ENCODE results near the gene TRAPPC13. TPM values are rescaled to one million over a fixed set of nuclear protein-coding genes. Genes with fewer than 3 reads are reported as not detected.
"Not testable (repeated sequence)": the region's sequence is repeated elsewhere in the genome, so short reads cannot be mapped to it uniquely, and the experiment has no call there.

TRAPPC13 gene
- total RNA-seq, 1 donor from 2014 or later: 20.3 TPM

DNA sequence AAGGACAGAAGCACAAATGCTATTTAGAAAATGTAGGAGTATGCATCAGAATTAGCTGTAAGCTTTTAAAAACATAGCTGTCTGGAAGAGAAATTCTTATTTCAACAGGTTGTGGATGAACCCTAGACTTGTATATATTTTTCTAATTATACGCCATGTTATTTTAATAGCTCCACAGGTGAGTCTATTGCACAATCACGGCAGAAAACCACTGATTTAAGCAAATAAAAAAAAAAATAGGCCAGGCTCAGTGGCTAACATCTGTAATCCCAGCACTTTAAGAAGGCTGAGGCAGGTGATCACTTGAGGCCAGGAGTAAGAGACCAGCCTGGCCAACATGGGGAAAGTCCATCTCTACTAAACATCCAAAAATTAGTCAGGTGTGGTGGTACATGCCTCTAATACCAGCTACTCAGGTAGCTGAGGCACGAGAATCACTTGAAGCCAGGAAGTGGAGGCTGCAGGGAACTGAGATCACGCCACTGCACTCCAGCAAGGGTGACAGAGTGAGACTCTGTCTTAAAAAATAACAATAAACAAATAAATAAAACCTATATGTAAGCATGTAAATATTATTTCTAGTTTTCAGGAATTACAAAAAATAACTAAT, 12.4 kb upstream of the TRAPPC13 start:
- no peaks in the 10 kb centered on the region for H3K9me3 Mint-ChIP-seq (ENCODE audit: unreplicated experiment)
- H3K27ac Mint-ChIP-seq (ENCODE audit: unreplicated experiment): no peak overlapping the region
- H3K27me3 Mint-ChIP-seq (ENCODE audit: unreplicated experiment): no peaks in the 10 kb centered on the region
- H3K4me3 Mint-ChIP-seq (ENCODE audit: unreplicated experiment): no peak overlapping the region
- DNase-seq (ENCODE audit: low spot score): no peak
- no peaks in the 10 kb centered on the region for H3K4me1 Mint-ChIP-seq (ENCODE audit: unreplicated experiment)
- TF ChIP-seq, protein P1, sequence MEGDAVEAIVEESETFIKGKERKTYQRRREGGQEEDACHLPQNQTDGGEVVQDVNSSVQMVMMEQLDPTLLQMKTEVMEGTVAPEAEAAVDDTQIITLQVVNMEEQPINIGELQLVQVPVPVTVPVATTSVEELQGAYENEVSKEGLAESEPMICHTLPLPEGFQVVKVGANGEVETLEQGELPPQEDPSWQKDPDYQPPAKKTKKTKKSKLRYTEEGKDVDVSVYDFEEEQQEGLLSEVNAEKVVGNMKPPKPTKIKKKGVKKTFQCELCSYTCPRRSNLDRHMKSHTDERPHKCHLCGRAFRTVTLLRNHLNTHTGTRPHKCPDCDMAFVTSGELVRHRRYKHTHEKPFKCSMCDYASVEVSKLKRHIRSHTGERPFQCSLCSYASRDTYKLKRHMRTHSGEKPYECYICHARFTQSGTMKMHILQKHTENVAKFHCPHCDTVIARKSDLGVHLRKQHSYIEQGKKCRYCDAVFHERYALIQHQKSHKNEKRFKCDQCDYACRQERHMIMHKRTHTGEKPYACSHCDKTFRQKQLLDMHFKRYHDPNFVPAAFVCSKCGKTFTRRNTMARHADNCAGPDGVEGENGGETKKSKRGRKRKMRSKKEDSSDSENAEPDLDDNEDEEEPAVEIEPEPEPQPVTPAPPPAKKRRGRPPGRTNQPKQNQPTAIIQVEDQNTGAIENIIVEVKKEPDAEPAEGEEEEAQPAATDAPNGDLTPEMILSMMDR (IDR thresholded peaks at IDR 0.05; ENCODE audit: unreplicated experiment): no peak
- peaks cover 16% of the 10 kb centered on the region for H3K36me3 Mint-ChIP-seq (ENCODE audit: low read depth, unreplicated experiment)

DNA sequence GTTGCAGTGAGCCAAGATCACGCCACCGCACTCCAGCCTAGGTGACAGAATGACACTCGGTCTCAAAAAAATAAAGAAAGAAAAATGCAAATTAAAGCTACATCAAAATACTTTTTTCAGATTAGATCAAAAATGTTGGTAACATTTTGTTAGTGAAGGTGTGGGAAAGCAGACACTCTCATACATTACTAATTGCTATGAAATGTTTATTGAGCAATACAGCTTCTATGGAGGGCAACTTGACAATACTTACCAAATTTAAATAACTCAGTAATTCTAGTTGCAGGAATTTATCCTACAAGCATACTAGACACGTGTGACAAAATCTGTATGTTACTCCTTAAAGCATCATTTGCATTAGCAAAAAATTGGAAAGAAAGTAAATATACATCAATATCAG, 4.8 kb upstream of the TRAPPC13 start:
- no peak for DNase-seq (ENCODE audit: low spot score)
- Mint-ChIP-seq H3K36me3 (ENCODE audit: low read depth, unreplicated experiment) (no peaks in the 10 kb centered on the region), H3K4me3 (ENCODE audit: unreplicated experiment) (no peak overlapping the region), H3K4me1 (ENCODE audit: unreplicated experiment) (peaks cover 6% of the 10 kb centered on the region), H3K27ac (ENCODE audit: unreplicated experiment) (no peak overlapping the region), H3K27me3 (ENCODE audit: unreplicated experiment) (peaks cover 4% of the 10 kb centered on the region), H3K9me3 (ENCODE audit: unreplicated experiment) (no peaks in the 10 kb centered on the region)
- TF ChIP-seq, protein P1 (IDR thresholded peaks at IDR 0.05; ENCODE audit: unreplicated experiment): no peak

DNA sequence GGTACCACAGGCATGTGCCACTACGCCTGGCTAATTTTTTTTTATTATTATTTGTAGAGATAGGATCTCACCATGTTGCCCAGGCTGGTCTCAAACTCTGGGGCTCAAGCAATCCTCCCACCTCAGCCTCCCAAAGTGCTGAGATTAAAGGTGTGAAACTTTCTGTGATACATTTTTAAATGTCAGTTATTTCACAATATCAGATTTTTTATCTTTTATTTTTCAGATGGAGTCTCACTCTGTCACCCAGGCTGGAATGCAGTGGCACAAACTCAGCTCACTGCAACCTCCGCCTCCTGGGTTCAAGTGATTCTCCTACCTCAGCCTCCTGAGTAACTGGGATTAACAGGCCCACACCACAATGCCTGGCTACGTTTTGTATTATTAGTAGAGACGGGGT, 2.9 kb upstream of the TRAPPC13 start:
- DNase-seq (ENCODE audit: low spot score); H3K27ac Mint-ChIP-seq (ENCODE audit: unreplicated experiment); H3K36me3 Mint-ChIP-seq (ENCODE audit: low read depth, unreplicated experiment); H3K27me3 Mint-ChIP-seq (ENCODE audit: unreplicated experiment); H3K9me3 Mint-ChIP-seq (ENCODE audit: unreplicated experiment); H3K4me3 Mint-ChIP-seq (ENCODE audit: unreplicated experiment): not testable (repeated sequence)
- H3K4me1 Mint-ChIP-seq (ENCODE audit: unreplicated experiment): peaks cover 16% of the 10 kb centered on the region

DNA sequence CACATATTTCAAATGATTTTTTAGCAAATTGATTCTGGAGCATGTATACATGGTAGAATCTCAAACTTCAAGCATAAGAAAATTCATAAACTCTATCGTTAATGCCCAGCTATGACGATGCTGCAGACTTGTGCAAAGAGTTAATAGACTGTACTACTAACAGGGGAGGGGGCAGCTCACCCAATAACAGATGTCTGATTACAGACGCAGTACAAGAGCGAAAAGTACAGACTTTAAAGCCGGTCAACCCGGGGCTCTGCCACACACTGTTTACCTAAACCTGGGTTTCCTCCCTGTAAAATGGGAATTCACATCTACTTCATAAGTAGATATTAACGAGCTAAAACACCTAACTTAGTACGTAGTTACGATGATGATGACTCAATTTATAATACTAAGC, 1.3 kb upstream of the TRAPPC13 start:
- TF ChIP-seq, protein P1 (IDR thresholded peaks at IDR 0.05; ENCODE audit: unreplicated experiment): no peak
- peak overlapping the region; percentile 70 for H3K27ac Mint-ChIP-seq (ENCODE audit: unreplicated experiment)
- H3K4me3 Mint-ChIP-seq (ENCODE audit: unreplicated experiment): peak overlapping the region; percentile 97
- peaks cover 5% of the 10 kb centered on the region for H3K27me3 Mint-ChIP-seq (ENCODE audit: unreplicated experiment)
- H3K9me3 Mint-ChIP-seq (ENCODE audit: unreplicated experiment): no peaks in the 10 kb centered on the region
- DNase-seq (ENCODE audit: low spot score): no peak
- peaks cover 16% of the 10 kb centered on the region for H3K4me1 Mint-ChIP-seq (ENCODE audit: unreplicated experiment)
- H3K36me3 Mint-ChIP-seq (ENCODE audit: low read depth, unreplicated experiment): no peaks in the 10 kb centered on the region

DNA sequence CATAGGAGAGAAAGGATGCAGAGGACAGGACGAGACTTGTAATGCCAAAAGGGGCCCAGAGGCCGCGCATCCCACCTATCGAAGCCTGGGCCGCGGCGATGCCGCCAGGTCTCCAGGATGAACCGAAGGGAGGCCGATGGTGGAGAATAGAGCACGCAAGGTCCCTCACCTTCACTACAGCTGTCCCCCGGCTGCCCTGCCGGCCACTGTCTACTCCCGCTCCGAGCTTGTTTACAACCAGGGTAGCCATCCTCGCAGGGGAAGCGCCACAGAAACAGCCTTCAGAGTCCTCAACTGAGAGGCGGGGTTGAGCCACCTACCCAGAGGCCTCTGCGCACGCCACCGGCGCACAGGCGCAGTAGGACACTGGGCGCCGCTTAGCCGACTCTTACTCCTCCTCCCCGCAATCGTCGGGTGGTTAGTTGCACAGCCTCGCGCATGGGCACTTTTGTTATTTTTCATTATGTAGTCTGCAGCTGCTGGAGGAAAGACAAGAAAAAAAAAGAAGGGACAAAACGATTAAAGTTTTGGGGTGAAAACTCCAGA, 729 bp upstream of the TRAPPC13 start, which contains the start of gene TRIM23:
Gene TRIM23 (minus strand): TSS at position 309 of the 546 bp plus-strand sequence. CDS start 59 bp downstream, at position 250.
- H3K27me3 Mint-ChIP-seq (ENCODE audit: unreplicated experiment): peaks cover 5% of the 10 kb centered on the region
- H3K4me3 Mint-ChIP-seq (ENCODE audit: unreplicated experiment): peak within 1 kb of the TSS; percentile 97
- H3K9me3 Mint-ChIP-seq (ENCODE audit: unreplicated experiment): no peaks in the 10 kb centered on the region
- peak; percentile 81 for DNase-seq (ENCODE audit: low spot score)
- peak within 1 kb of the TSS; percentile 97 for H3K27ac Mint-ChIP-seq (ENCODE audit: unreplicated experiment)
- peaks cover 16% of the 10 kb centered on the region for H3K4me1 Mint-ChIP-seq (ENCODE audit: unreplicated experiment)
- TF ChIP-seq, protein P1 (IDR thresholded peaks at IDR 0.05; ENCODE audit: unreplicated experiment): no peak
- no peaks in the 10 kb centered on the region for H3K36me3 Mint-ChIP-seq (ENCODE audit: low read depth, unreplicated experiment)

Data from endothelial cell (in vitro differentiated cells).